ENCODE results near the gene ARHGAP44.

ARHGAP44 gene

GRCh38 chr17:12995106-12995895 lies 206.0 kb downstream of the ARHGAP44 start:
- DNase-seq (ENCODE audit: low spot score): no peak

- no peak for DNase-seq (ENCODE audit: low spot score)
Measured at GRCh38 chr17:12995896-12996295, 206.6 kb downstream of the ARHGAP44 start.

GRCh38 chr17:12996357-12996756 lies 207.1 kb downstream of the ARHGAP44 start:
- DNase-seq (ENCODE audit: low spot score): no peak

GRCh38 chr17:12996941-12997340 lies 207.6 kb downstream of the ARHGAP44 start:
- no peak for DNase-seq (ENCODE audit: low spot score)

GRCh38 chr17:12998461-12998860 lies 209.2 kb downstream of the ARHGAP44 start:
- no peak for DNase-seq (ENCODE audit: low spot score)

- DNase-seq (ENCODE audit: low spot score): no peak
Measured at GRCh38 chr17:12998874-12999273, 209.6 kb downstream of the ARHGAP44 start.

- DNase-seq (ENCODE audit: low spot score): no peak
Measured at GRCh38 chr17:13000561-13000960, 211.3 kb downstream of the ARHGAP44 start.

GRCh38 chr17:13001991-13002615 lies 212.8 kb downstream of the ARHGAP44 start:
- no peak for DNase-seq (ENCODE audit: low spot score)

- DNase-seq (ENCODE audit: low spot score): peak; percentile 79
Measured at GRCh38 chr17:13002761-13003453, 213.6 kb downstream of the ARHGAP44 start.

GRCh38 chr17:13003454-13003851 lies 214.2 kb downstream of the ARHGAP44 start:
- no peak for DNase-seq (ENCODE audit: low spot score)

- DNase-seq (ENCODE audit: low spot score): no peak
Measured at GRCh38 chr17:13003927-13004326, 214.6 kb downstream of the ARHGAP44 start.

- no peak for DNase-seq (ENCODE audit: low spot score)
Measured at GRCh38 chr17:13004336-13004735, 215.0 kb downstream of the ARHGAP44 start.

GRCh38 chr17:13005530-13005929 lies 216.2 kb downstream of the ARHGAP44 start:
- no peak for DNase-seq (ENCODE audit: low spot score)

GRCh38 chr17:13008461-13008860 lies 219.2 kb downstream of the ARHGAP44 start:
- no peak for DNase-seq (ENCODE audit: low spot score)

- DNase-seq (ENCODE audit: low spot score): no peak
Measured at GRCh38 chr17:13010959-13011358, 221.7 kb downstream of the ARHGAP44 start.

- DNase-seq (ENCODE audit: low spot score): no peak
Measured at GRCh38 chr17:13014801-13015200, 225.5 kb downstream of the ARHGAP44 start.

GRCh38 chr17:13016881-13017654 lies 227.8 kb downstream of the ARHGAP44 start:
- DNase-seq (ENCODE audit: low spot score): no peak

GRCh38 chr17:13017655-13018459 lies 228.6 kb downstream of the ARHGAP44 start, which contains the start of gene ELAC2:
TSS of gene ELAC2 (minus strand) at chr17:13018027. CDS start at chr17:13017947, 80 bp downstream.
- DNase-seq (ENCODE audit: low spot score): peak; percentile 98

GRCh38 chr17:13024016-13024415 lies 234.7 kb downstream of the ARHGAP44 start:
- DNase-seq (ENCODE audit: low spot score): no peak

GRCh38 chr17:13024526-13025257 lies 235.4 kb downstream of the ARHGAP44 start:
- DNase-seq (ENCODE audit: low spot score): peak; percentile 79

GRCh38 chr17:13025258-13025627 lies 235.9 kb downstream of the ARHGAP44 start:
- DNase-seq (ENCODE audit: low spot score): no peak
